GM12878 (cell line): ENCODE measurements around the gene C11orf97. TPM values are rescaled to one million over a fixed set of nuclear protein-coding genes. Genes with fewer than 3 reads are reported as not detected.
A peak's percentile ranks its signal among the peaks of the same experiment; 100 is the strongest.

ENCODE experiments used
- ATAC-seq: fragments of 200-7000 bp; cut with Tn5 transposase; 3 replicates; pipeline ENCODE4 v1.9.1; 2020; ENCODE audit warnings: mild to moderate bottlenecking, moderate library complexity
- BruUV-seq: library from RNA; stranded (reverse); fragments of 400-500 nt; replicated peaks from 2 replicates; lab custom pipeline; 2021; lab: Mats Ljungman, UMichigan
- CTCF ChIA-PET: fragments of 300-600 bp; sonication (Branson Sonifier 250); formaldehyde crosslinking; extraction: SDS; loops from one replicate; lab custom pipeline; 2021; ENCODE audit warnings: inconsistent platforms; lab: Yijun Ruan, JAX
- POLR2A ChIA-PET: fragments of 350-600 bp; formaldehyde crosslinking; extraction: SDS; loops from one replicate; lab custom pipeline; 2021; ENCODE audit warnings: inconsistent platforms; lab: Charles Lee
- RAD21 ChIA-PET: fragments of 300-600 bp; sonication (Branson Sonifier 250); formaldehyde crosslinking; loops from one replicate; lab custom pipeline; 2023; ENCODE audit warnings: antibody characterized with exemption; ENCODE audit not compliant: unreplicated experiment; lab: Charles Lee
- SMC1A ChIA-PET: fragments of 300-600 bp; sonication (Branson Sonifier 250); formaldehyde crosslinking; loops from one replicate; lab custom pipeline; 2023; ENCODE audit not compliant: unreplicated experiment, uncharacterized antibody; lab: Charles Lee
- DNase-seq: peaks from one replicate; pipeline ENCODE4 v3.0.0-alpha.2; 2011; ENCODE audit warnings: low read depth, low spot score
- FAIRE-seq: peaks from 3 replicates; lab custom pipeline; 2011; peaks lifted over from hg19 to GRCh38; lab: Jason Lieb, UNC
- H2AFZ ChIP-seq: 2 replicates; pipeline ENCODE4 v1.6.0; 2011; ENCODE audit warnings: low read depth, low read length, control low read depth; ENCODE audit not compliant: control insufficient read depth
- H3K27ac ChIP-seq: 2 replicates; pipeline ENCODE4 v1.5.1; 2011; ENCODE audit warnings: control low read depth; ENCODE audit not compliant: control insufficient read depth, insufficient read depth
- H3K27me3 ChIP-seq, 2 experiments: replicated peaks in 1 of 2; 2 replicates each; pipeline versions ENCODE4 v1.6.0 to v1.6.1; 2011; ENCODE audit warnings: low read length in 1 of 2; ENCODE audit not compliant: control insufficient read depth in 2 of 2, insufficient read depth in 2 of 2
- H3K36me3 ChIP-seq, 2 experiments: 2 replicates each; pipeline ENCODE4 v1.5.1; 2011; ENCODE audit warnings: low read length in 1 of 2; ENCODE audit not compliant: control insufficient read depth in 2 of 2, insufficient read depth in 2 of 2
- H3K4me1 ChIP-seq: 2 replicates; pipeline ENCODE4 v1.6.1; 2011; ENCODE audit warnings: mild to moderate bottlenecking, low read length, moderate library complexity, mixed read lengths; ENCODE audit not compliant: control insufficient read depth, insufficient read depth
- H3K4me2 ChIP-seq: 2 replicates; pipeline ENCODE4 v1.6.0; 2011; ENCODE audit warnings: control low read depth; ENCODE audit not compliant: control insufficient read depth, insufficient read depth
- H3K4me3 ChIP-seq: fragments of 200-600 bp; sonication (generic); 2 replicates; pipeline ENCODE4 v1.5.1; 2016
- H3K79me2 ChIP-seq: 2 replicates; pipeline ENCODE4 v1.6.0; 2011; ENCODE audit warnings: low read length; ENCODE audit not compliant: control insufficient read depth, insufficient read depth
- H3K9ac ChIP-seq: 2 replicates; pipeline ENCODE4 v1.8.0; 2011; ENCODE audit warnings: low read length, control low read depth, mixed read lengths; ENCODE audit not compliant: control insufficient read depth, insufficient read depth
- H3K9me3 ChIP-seq: replicated peaks from 3 replicates; pipeline ENCODE4 v1.5.1; 2011; ENCODE audit warnings: mild to moderate bottlenecking, low read length; ENCODE audit not compliant: control insufficient read depth, insufficient read depth
- H4K20me1 ChIP-seq: 2 replicates; pipeline ENCODE4 v1.6.0; 2011; ENCODE audit not compliant: control insufficient read depth, insufficient read depth
- MXI1 ChIP-seq: fragments of 150-350 bp; IDR thresholded peaks from 2 replicates; pipeline ENCODE4 v1.6.1; 2011; ENCODE audit warnings: low read depth, mild to moderate bottlenecking, inconsistent platforms, low read length, improper control_type of control experiment
- SPI1 ChIP-seq: IDR thresholded peaks from 2 replicates; pipeline ENCODE4 v1.6.1; 2011; ENCODE audit warnings: low read depth, mild to moderate bottlenecking, low read length, moderate library complexity, borderline replicate concordance; ENCODE audit not compliant: insufficient read depth
- TCF12 ChIP-seq: IDR thresholded peaks from 2 replicates; pipeline ENCODE4 v1.6.1; 2011; ENCODE audit warnings: low read depth, mild to moderate bottlenecking, low read length
- TCF7 ChIP-seq: IDR thresholded peaks from 2 replicates; pipeline ENCODE4 v1.6.1; 2014; ENCODE audit warnings: antibody characterized with exemption, borderline replicate concordance
- WGBS: methylation state at CpG from one replicate; pipeline ENCODE4 v1.1.6; 2016; ENCODE audit warnings: low lambda C conversion rate; ENCODE audit not compliant: insufficient replicate concordance, insufficient coverage; ENCODE audit errors: missing lambda C conversion rate; 5-methylcytosine and 5-hydroxymethylcytosine counted together
- in situ Hi-C: fragments of 300-500 bp; cut with MboI; formaldehyde crosslinking; loops from 9 replicates; pipeline ENCODE4 v1.14.3; 2018; ENCODE audit warnings: mixed read lengths
- intact Hi-C: fragments of 100-400 bp; cut with micrococcal nuclease; formaldehyde crosslinking; loops from one replicate; pipeline ENCODE4 v1.14.2; 2022; ENCODE audit not compliant: unreplicated experiment
- polyA plus RNA-seq, 11 experiments: library from polyadenylated mRNA; depleted of rRNA in 4 of 11; unstranded in 6 of 11; stranded (reverse) in 5 of 11; fragments of >200 nt; fragmentation: Nextera tagmentation in 4 of 11; fragmentation: Illumina TruSeq in 1 of 11; extraction: Ambion mirVana in 4 of 11; extraction: Trizol in 1 of 11; gene quantifications; 1 replicate in 1 of 11; 2 replicates in 10 of 11; pipeline versions ENCODE4 v1.2.1 to v1.2.3, GENCODE V29; 2011 to 2016; ENCODE audit warnings: inconsistent platforms in 2 of 11, missing spikeins in 2 of 11, low read depth in 1 of 11
- total RNA-seq, 4 experiments: library from RNA; depleted of rRNA in 3 of 4; stranded (reverse); fragments of >200 nt in 3 of 4; fragmentation: Illumina TruSeq in 1 of 4; extraction: Trizol in 1 of 4; gene quantifications; 2 replicates each; pipeline versions ENCODE4 v1.2.1 to v1.2.3, GENCODE V29; 2013 to 2021
- TF ChIP-seq, protein P1 (sequence below): IDR thresholded peaks from 2 replicates; pipeline ENCODE4 v1.6.1; 2011; ENCODE audit warnings: mild to moderate bottlenecking, low read depth, low read length, moderate library complexity; ENCODE audit not compliant: insufficient replicate concordance
- TF ChIP-seq, protein P2 (sequence below): fragments of 450-650 bp; conservative IDR thresholded peaks from 2 replicates; pipeline ENCODE4 v1.6.1; 2017; ENCODE audit warnings: mild to moderate bottlenecking, moderate library complexity

The C11orf97 gene
- total and polyA plus RNA-seq, 10 of the 15 experiments (the other 5 are each of a cell fraction or from before 2014, with no cell fraction given): not detected

DNA sequence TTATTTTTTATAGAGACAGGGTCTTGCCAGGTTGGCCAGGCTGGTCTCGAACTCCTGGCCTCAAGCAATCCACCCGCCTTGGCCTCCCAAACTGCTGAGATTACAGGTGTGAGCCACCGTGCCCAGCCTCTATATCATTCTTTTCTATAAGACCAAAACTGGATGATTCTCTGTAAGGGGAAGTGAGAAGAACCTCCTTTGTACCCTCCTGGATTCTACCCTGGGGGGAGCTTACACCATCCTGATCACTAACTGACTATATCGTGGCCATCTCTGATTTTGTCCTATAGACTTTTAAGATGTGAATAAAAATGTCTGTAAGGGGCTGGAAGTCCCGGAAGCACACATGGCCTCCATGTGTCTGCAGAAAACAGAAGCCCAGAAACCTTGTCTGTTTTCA lies 64.0 kb downstream of the C11orf97 start:
- Histone ChIP-seq H3K4me3 (no peak overlapping the region), H3K4me1 (peaks cover 3% of the 10 kb centered on the region), H3K9ac (no peak overlapping the region), H3K36me3 (no peaks in the 10 kb centered on the region), H3K9me3 (no peaks in the 10 kb centered on the region; the same call in 2 of the 3 replicates), H3K79me2 (no peaks in the 10 kb centered on the region), H4K20me1 (no peaks in the 10 kb centered on the region), H2AFZ (no peak overlapping the region), H3K4me2 (no peak overlapping the region), H3K27me3 (no peaks in the 10 kb centered on the region), H3K27ac (no peak overlapping the region)
- 55% methylated on average over 5 of the region's 5 CpGs for WGBS
- no TSS peak for BruUV-seq
- ChIA-PET POLR2A (interaction anchor here (1.6 to 1.9 kb wide), 2 partner anchors 11 to 43 kb away, joined by 4 to 7 read pairs; no protein-coding TSS in a partner anchor), RAD21 (no interaction called here), SMC1A (interaction anchor here (0.9 to 2.0 kb wide), 6 partner anchors 11 to 29 kb away, joined by 3 to 4 read pairs (median 3); no protein-coding TSS in a partner anchor), CTCF (interaction anchor here (1.0 to 3.1 kb wide), 4 partner anchors 11 to 43 kb away, joined by 3 to 18 read pairs (median 6); no protein-coding TSS in a partner anchor)
- no peak for TF ChIP-seq TCF7
- TF ChIP-seq, protein P1, sequence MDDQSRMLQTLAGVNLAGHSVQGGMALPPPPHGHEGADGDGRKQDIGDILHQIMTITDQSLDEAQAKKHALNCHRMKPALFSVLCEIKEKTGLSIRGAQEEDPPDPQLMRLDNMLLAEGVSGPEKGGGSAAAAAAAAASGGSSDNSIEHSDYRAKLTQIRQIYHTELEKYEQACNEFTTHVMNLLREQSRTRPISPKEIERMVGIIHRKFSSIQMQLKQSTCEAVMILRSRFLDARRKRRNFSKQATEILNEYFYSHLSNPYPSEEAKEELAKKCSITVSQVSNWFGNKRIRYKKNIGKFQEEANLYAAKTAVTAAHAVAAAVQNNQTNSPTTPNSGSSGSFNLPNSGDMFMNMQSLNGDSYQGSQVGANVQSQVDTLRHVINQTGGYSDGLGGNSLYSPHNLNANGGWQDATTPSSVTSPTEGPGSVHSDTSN: no peak
- TF ChIP-seq SPI1: peak; percentile 28; the same call in 1 of the 2 replicates
- intact Hi-C loops (no loop called here), in situ Hi-C loops (no loop called here)
- FAIRE-seq (no peak), DNase-seq (no peak), ATAC-seq (peak; percentile 52)

DNA sequence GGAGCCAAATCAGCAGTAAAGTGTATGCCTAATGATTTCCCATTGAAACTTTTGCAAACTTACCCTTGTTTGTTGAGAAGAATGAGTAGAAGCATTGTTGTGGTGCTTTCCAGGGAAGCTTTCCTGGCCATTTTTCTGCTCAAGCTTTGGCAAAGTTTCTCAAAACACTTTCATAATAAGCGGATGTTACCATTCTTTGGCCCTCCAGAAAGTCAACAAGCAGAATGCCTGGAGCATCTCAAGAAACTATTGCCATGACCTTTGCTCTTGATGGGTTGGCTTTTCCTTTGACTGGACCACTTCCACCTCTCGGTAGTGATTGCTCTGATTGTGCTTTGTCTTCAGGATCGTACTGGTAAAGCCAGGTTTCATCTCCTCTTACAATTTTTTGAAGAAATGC lies 65.6 kb downstream of the C11orf97 start:
- no peak overlapping the region for H2AFZ ChIP-seq
- FAIRE-seq: no peak
- CTCF ChIA-PET: interaction anchor here (0.9 to 1.2 kb wide), 4 partner anchors 9 to 28 kb away, joined by 3 to 6 read pairs (median 4); no protein-coding TSS in a partner anchor
- no peak for ATAC-seq
- RAD21 ChIA-PET: no interaction called here
- peaks cover 13% of the 10 kb centered on the region for H3K4me1 ChIP-seq
- no peaks in the 10 kb centered on the region for H4K20me1 ChIP-seq
- SMC1A ChIA-PET: interaction anchor here (1.0 to 3.2 kb wide), 8 partner anchors 10 to 58 kb away, joined by 3 to 17 read pairs (median 5); no protein-coding TSS in a partner anchor
- 44% methylated on average over 3 of the region's 3 CpGs for WGBS
- H3K36me3 ChIP-seq: no peaks in the 10 kb centered on the region
- no TSS peak for BruUV-seq
- peaks cover 2% of the 10 kb centered on the region; the same call in 1 of the 2 replicates for H3K79me2 ChIP-seq
- no peak overlapping the region for H3K4me2 ChIP-seq
- intact Hi-C loops (no loop called here), in situ Hi-C loops (no loop called here)
- TF ChIP-seq, protein P2, sequence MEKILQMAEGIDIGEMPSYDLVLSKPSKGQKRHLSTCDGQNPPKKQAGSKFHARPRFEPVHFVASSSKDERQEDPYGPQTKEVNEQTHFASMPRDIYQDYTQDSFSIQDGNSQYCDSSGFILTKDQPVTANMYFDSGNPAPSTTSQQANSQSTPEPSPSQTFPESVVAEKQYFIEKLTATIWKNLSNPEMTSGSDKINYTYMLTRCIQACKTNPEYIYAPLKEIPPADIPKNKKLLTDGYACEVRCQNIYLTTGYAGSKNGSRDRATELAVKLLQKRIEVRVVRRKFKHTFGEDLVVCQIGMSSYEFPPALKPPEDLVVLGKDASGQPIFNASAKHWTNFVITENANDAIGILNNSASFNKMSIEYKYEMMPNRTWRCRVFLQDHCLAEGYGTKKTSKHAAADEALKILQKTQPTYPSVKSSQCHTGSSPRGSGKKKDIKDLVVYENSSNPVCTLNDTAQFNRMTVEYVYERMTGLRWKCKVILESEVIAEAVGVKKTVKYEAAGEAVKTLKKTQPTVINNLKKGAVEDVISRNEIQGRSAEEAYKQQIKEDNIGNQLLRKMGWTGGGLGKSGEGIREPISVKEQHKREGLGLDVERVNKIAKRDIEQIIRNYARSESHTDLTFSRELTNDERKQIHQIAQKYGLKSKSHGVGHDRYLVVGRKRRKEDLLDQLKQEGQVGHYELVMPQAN: no peak
- no peak for TF ChIP-seq MXI1
- TF ChIP-seq TCF12: no peak
- no peaks in the 10 kb centered on the region; the same call in 2 of the 3 replicates for H3K9me3 ChIP-seq
- H3K27ac ChIP-seq: no peak overlapping the region
- H3K27me3 ChIP-seq: no peaks in the 10 kb centered on the region
- DNase-seq: no peak
- H3K4me3 ChIP-seq: no peak overlapping the region
- H3K9ac ChIP-seq: no peak overlapping the region
- POLR2A ChIA-PET: no interaction called here
